Measurements from ENCODE around the gene CCDC172.

GRCh38 chr10:116398224-116398623, 74.0 kb downstream of the CCDC172 start:
- TF ChIP-seq CTCF (IDR thresholded peaks at IDR 0.05): no peak
- TF ChIP-seq EP300 (IDR thresholded peaks at IDR 0.05): no peak
- no peak for TF ChIP-seq POLR2A (IDR thresholded peaks at IDR 0.05)

All from tibial nerve (tissue), 4 donors.